ENCODE data around the gene B3GNT5. TPM values are rescaled to one million over a fixed set of nuclear protein-coding genes. Genes with fewer than 3 reads are reported as not detected.

Gene B3GNT5, protein sequence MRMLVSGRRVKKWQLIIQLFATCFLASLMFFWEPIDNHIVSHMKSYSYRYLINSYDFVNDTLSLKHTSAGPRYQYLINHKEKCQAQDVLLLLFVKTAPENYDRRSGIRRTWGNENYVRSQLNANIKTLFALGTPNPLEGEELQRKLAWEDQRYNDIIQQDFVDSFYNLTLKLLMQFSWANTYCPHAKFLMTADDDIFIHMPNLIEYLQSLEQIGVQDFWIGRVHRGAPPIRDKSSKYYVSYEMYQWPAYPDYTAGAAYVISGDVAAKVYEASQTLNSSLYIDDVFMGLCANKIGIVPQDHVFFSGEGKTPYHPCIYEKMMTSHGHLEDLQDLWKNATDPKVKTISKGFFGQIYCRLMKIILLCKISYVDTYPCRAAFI
- 0.48 and 0.66 TPM in 2 replicates for total RNA-seq (2013; cell fraction: nucleolus; rRNA removed)
- 0.38 and 0.45 TPM in 2 replicates for total RNA-seq (2014; rRNA removed)
- total RNA-seq (2014; rRNA removed; fragmentation: Illumina TruSeq; extraction: Trizol): 0.45 and 0.55 TPM in 2 replicates
- total RNA-seq (2021): 0.51 and 1.3 TPM in 2 replicates
- polyA plus RNA-seq (2011; ENCODE audit: low read depth): 0.13 TPM
- polyA plus RNA-seq (2011; rRNA removed): 1.1 and 1.7 TPM in 2 replicates
- 0.95 and 1.2 TPM in 2 replicates for polyA plus RNA-seq (2011; cell fraction: cytosol; rRNA removed)
- 0.54 and 0.87 TPM in 2 replicates for polyA plus RNA-seq (2011; cell fraction: nucleus; rRNA removed)
- 0.24 TPM in 1 of 2 replicates, not detected in the other for polyA plus RNA-seq (2012)
- 0.85 and 1.0 TPM in 2 replicates for polyA plus RNA-seq (2014; fragmentation: Illumina TruSeq; extraction: Trizol)
- polyA plus RNA-seq (2014; fragmentation: Nextera tagmentation; extraction: Ambion mirVana): under 1 TPM; 0.29 to 0.50 TPM
- polyA plus RNA-seq (2014; rRNA removed): 0.39 and 0.82 TPM in 2 replicates
- polyA plus RNA-seq (2016; fragmentation: Nextera tagmentation; extraction: Ambion mirVana): under 1 TPM; 0.24 TPM
- polyA minus RNA-seq (2011; rRNA and poly(A)+ RNA removed): 1.2 and 2.5 TPM in 2 replicates
- polyA minus RNA-seq (2011; cell fraction: cytosol; rRNA and poly(A)+ RNA removed): 0.31 and 0.53 TPM in 2 replicates
- 0.60 and 0.96 TPM in 2 replicates for polyA minus RNA-seq (2011; cell fraction: nucleus; rRNA and poly(A)+ RNA removed)
- Bru-seq, nascent RNA: percentile 26 among the genes with signal in this experiment
- percentile 16 among the genes with signal in this experiment for BruChase-seq, experiment 1, labeled RNA remaining after a 6-hour chase
- percentile 25 among the genes with signal in this experiment for BruChase-seq, experiment 2, labeled RNA remaining after a 2-hour chase
- long read RNA-seq, experiment 1, full-length matches to known transcripts: 1 of 1 reads
- long read RNA-seq, experiment 1, partial matches to known transcripts: 0 of 1 reads
- long read RNA-seq, experiment 1, other reads (novel, unspliced or antisense): 0 of 1 reads
- long read RNA-seq, experiment 2, partial matches to known transcripts: 0 of 2 reads
- long read RNA-seq, experiment 2, other reads (novel, unspliced or antisense): 2 of 2 reads

DNA sequence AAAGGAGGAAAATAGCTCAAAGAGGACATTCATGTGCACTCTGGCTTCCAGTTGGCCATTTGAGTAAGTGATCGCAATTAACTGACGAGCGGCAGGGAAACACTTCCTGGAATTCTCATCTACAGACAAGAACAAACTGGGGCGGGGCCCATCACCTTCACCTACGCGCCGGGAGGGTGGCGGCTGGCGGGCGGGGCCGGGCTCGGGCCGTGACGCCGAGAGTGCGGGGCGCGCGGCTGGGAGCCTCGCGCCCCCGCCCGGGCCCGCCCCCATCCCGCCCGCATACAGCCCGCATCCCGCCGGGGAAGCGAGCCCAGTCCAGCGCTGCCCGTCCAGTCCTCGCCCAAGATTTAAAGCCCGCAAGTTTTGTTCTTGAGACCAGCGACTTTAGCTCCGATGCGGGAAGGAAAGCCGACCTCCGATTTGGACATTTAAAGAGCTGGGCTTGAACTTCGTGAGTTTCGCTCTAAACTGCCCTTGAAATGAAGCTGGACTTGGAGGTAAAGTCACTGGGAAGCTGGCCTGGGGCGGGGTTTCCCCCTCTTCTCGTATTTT, at the start of gene B3GNT5:
B3GNT5 (plus strand) TSS at position 281 of the 555 bp plus-strand sequence. CDS start 16,546 bp downstream, outside the sequence.
- ChIA-PET RAD21 (ENCODE audit: unreplicated experiment) (interaction anchor here (0.6 to 2.1 kb wide), 5 partner anchors 33 to 1999 kb away, joined by 3 to 9 read pairs (median 5); no protein-coding TSS in a partner anchor), SMC1A (ENCODE audit: uncharacterized antibody, unreplicated experiment) (interaction anchor here (0.6 to 1.2 kb wide), 4 partner anchors 13 to 69 kb away, joined by 3 to 4 read pairs (median 3); no protein-coding TSS in a partner anchor), POLR2A (no interaction called here), CTCF (interaction anchor here (0.6 to 4.3 kb wide), 5 partner anchors 13 to 129 kb away, joined by 3 to 19 read pairs (median 3); no protein-coding TSS in a partner anchor)
- H3K36me3 ChIP-seq (ENCODE audit: control insufficient read depth in 2 of 2, insufficient read depth in 2 of 2, low read length in 1 of 2): no peaks in the 10 kb centered on the region
- no peaks in the 10 kb centered on the region for H3K4me1 ChIP-seq (ENCODE audit: control insufficient read depth, insufficient read depth, low read length)
- 0 out of 2 replicates have a peak within 1 kb of the TSS, but pooled peaks have one; percentile 17 for H2AFZ ChIP-seq (ENCODE audit: control insufficient read depth, low read depth, low read length)
- peak within 1 kb of the TSS; percentile 53 for H3K4me3 ChIP-seq
- peaks cover 9 to 21% of the 10 kb centered on the region in 2 experiments for H3K27me3 ChIP-seq (replicated peaks in 1 of 2; ENCODE audit: control insufficient read depth in 2 of 2, insufficient read depth in 2 of 2, low read length in 1 of 2)
- ATAC-seq (no peak), DNase-seq (ENCODE audit: low read depth, low spot score) (no peak), FAIRE-seq (no peak)
- 29% methylated on average over 15 of the region's 43 CpGs for WGBS (ENCODE audit: insufficient coverage, insufficient replicate concordance, low lambda C conversion rate, missing lambda C conversion rate)
- no peaks in the 10 kb centered on the region for H3K79me2 ChIP-seq (ENCODE audit: control insufficient read depth, insufficient read depth, low read length)
- BruUV-seq (replicated peaks): no TSS peak
- intact Hi-C loops (cut with micrococcal nuclease; ENCODE audit: unreplicated experiment) (no loop called here), in situ Hi-C loops (cut with MboI) (no loop called here)
- 0 out of 2 replicates have a peak, but pooled peaks cover 2% of the 10 kb centered on the region for H4K20me1 ChIP-seq (ENCODE audit: control insufficient read depth, insufficient read depth)
- H3K9ac ChIP-seq (ENCODE audit: control insufficient read depth, insufficient read depth, low read length): no peak within 1 kb of the TSS
- no peak within 1 kb of the TSS for H3K27ac ChIP-seq (ENCODE audit: control insufficient read depth, insufficient read depth)
- H3K9me3 ChIP-seq (replicated peaks; ENCODE audit: control insufficient read depth, insufficient read depth, low read length): no peaks in the 10 kb centered on the region
- H3K4me2 ChIP-seq (ENCODE audit: control insufficient read depth, insufficient read depth): peak within 1 kb of the TSS; percentile 83
- no peak for TF ChIP-seq NFYA (IDR thresholded peaks at IDR 0.05; ENCODE audit: borderline replicate concordance, low read depth, low read length)
- TF ChIP-seq, protein P1, sequence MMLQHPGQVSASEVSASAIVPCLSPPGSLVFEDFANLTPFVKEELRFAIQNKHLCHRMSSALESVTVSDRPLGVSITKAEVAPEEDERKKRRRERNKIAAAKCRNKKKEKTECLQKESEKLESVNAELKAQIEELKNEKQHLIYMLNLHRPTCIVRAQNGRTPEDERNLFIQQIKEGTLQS (IDR thresholded peaks at IDR 0.05; ENCODE audit: borderline replicate concordance, extremely low read depth, low read depth, low read length): no peak
- no peak for TF ChIP-seq POLR2AphosphoS5 (IDR thresholded peaks at IDR 0.05; ENCODE audit: low read length)
- TF ChIP-seq NR2C1 (IDR thresholded peaks at IDR 0.05): no peak
- TF ChIP-seq SREBF2 (IDR thresholded peaks at IDR 0.05; ENCODE audit: low read length): no peak
- no peak for TF ChIP-seq CBX5 (IDR thresholded peaks at IDR 0.05; ENCODE audit: low read depth)
- no peak for TF ChIP-seq PML (IDR thresholded peaks at IDR 0.05; ENCODE audit: low read length)
- TF ChIP-seq, protein P2, sequence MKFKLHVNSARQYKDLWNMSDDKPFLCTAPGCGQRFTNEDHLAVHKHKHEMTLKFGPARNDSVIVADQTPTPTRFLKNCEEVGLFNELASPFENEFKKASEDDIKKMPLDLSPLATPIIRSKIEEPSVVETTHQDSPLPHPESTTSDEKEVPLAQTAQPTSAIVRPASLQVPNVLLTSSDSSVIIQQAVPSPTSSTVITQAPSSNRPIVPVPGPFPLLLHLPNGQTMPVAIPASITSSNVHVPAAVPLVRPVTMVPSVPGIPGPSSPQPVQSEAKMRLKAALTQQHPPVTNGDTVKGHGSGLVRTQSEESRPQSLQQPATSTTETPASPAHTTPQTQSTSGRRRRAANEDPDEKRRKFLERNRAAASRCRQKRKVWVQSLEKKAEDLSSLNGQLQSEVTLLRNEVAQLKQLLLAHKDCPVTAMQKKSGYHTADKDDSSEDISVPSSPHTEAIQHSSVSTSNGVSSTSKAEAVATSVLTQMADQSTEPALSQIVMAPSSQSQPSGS (IDR thresholded peaks at IDR 0.05; ENCODE audit: low read length): no peak
- TF ChIP-seq, protein P3, sequence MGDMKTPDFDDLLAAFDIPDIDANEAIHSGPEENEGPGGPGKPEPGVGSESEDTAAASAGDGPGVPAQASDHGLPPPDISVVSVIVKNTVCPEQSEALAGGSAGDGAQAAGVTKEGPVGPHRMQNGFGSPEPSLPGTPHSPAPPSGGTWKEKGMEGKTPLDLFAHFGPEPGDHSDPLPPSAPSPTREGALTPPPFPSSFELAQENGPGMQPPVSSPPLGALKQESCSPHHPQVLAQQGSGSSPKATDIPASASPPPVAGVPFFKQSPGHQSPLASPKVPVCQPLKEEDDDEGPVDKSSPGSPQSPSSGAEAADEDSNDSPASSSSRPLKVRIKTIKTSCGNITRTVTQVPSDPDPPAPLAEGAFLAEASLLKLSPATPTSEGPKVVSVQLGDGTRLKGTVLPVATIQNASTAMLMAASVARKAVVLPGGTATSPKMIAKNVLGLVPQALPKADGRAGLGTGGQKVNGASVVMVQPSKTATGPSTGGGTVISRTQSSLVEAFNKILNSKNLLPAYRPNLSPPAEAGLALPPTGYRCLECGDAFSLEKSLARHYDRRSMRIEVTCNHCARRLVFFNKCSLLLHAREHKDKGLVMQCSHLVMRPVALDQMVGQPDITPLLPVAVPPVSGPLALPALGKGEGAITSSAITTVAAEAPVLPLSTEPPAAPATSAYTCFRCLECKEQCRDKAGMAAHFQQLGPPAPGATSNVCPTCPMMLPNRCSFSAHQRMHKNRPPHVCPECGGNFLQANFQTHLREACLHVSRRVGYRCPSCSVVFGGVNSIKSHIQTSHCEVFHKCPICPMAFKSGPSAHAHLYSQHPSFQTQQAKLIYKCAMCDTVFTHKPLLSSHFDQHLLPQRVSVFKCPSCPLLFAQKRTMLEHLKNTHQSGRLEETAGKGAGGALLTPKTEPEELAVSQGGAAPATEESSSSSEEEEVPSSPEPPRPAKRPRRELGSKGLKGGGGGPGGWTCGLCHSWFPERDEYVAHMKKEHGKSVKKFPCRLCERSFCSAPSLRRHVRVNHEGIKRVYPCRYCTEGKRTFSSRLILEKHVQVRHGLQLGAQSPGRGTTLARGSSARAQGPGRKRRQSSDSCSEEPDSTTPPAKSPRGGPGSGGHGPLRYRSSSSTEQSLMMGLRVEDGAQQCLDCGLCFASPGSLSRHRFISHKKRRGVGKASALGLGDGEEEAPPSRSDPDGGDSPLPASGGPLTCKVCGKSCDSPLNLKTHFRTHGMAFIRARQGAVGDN (IDR thresholded peaks at IDR 0.05): no peak
- no peak for TF ChIP-seq ZNF207 (IDR thresholded peaks at IDR 0.05; ENCODE audit: borderline replicate concordance)
- no peak for TF ChIP-seq ATF7 (IDR thresholded peaks at IDR 0.05; ENCODE audit: low read depth)
- no peak for TF ChIP-seq SUZ12 (IDR thresholded peaks at IDR 0.05; ENCODE audit: unreplicated experiment)
- no peak for TF ChIP-seq CREB1 (IDR thresholded peaks at IDR 0.05; ENCODE audit: low read depth)
